ENCODE results near the gene GRIK2. TPM values are rescaled to one million over a fixed set of nuclear protein-coding genes. Genes with fewer than 3 reads are reported as not detected.

GRIK2 gene
- total RNA-seq, 2 experiments from 2014 or later, result not detected

DNA sequence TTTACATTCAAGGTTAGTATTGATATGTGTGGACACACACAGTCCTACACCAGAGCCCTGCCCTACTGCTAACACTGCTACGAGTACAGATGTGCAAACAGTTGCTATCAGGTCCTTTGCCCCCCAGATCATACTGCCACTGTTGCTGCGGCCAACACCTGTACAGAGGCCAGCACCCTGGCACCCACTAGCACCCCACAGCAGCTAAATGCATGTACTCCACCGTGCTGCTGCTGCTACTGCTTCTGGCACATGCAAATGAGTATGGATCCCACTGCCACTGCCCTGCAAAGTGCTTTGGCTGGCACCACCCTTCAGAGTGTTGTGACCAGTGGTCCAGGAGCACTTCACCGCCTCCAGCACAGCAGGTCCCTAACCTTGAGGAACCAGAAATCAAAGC, 621.9 kb downstream of the GRIK2 start:
- POLR2A ChIA-PET, result no interaction called here
- H3K9me3 Mint-ChIP-seq, result peaks cover 2% of the 10 kb centered on the region
- intact Hi-C loops (cut with micrococcal nuclease), result no loop called here
- CTCF ChIA-PET, result no interaction called here
- TF ChIP-seq, protein P1, sequence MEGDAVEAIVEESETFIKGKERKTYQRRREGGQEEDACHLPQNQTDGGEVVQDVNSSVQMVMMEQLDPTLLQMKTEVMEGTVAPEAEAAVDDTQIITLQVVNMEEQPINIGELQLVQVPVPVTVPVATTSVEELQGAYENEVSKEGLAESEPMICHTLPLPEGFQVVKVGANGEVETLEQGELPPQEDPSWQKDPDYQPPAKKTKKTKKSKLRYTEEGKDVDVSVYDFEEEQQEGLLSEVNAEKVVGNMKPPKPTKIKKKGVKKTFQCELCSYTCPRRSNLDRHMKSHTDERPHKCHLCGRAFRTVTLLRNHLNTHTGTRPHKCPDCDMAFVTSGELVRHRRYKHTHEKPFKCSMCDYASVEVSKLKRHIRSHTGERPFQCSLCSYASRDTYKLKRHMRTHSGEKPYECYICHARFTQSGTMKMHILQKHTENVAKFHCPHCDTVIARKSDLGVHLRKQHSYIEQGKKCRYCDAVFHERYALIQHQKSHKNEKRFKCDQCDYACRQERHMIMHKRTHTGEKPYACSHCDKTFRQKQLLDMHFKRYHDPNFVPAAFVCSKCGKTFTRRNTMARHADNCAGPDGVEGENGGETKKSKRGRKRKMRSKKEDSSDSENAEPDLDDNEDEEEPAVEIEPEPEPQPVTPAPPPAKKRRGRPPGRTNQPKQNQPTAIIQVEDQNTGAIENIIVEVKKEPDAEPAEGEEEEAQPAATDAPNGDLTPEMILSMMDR (IDR thresholded peaks at IDR 0.05), result no peak
- H3K27me3 Mint-ChIP-seq, result no peaks in the 10 kb centered on the region
- no peak overlapping the region for H3K27ac Mint-ChIP-seq
- H3K4me1 Mint-ChIP-seq (ENCODE audit: low read depth), result no peaks in the 10 kb centered on the region
- ATAC-seq, result no peak
- no peak overlapping the region for H3K4me3 Mint-ChIP-seq
- DNase-seq, result no peak
- H3K36me3 Mint-ChIP-seq (ENCODE audit: low read depth), result no peaks in the 10 kb centered on the region

DNA sequence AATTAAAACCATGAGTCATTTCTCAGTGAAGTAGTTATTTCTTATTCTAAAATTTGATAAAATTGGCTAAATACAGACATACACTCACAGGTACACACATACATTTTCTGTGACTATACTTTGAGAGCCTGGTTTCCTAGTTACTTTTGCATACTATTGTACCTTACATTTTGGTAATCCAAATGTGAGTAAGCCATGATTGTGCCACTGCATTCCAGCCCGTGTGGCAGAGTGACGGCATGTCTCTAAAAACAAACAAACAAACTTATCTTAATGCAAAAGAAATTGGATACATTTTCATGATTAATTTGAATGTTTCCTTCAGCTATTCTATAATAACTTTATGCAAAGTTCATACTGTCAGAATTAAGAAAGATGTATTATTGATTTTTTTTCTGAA, 628.8 kb downstream of the GRIK2 start:
- ATAC-seq, result no peak
- no peak overlapping the region for H3K4me3 Mint-ChIP-seq
- no peak for DNase-seq
- CTCF ChIA-PET, result no interaction called here
- no peaks in the 10 kb centered on the region for H3K4me1 Mint-ChIP-seq (ENCODE audit: low read depth)
- H3K9me3 Mint-ChIP-seq, result peaks cover 2% of the 10 kb centered on the region
- H3K27me3 Mint-ChIP-seq, result no peaks in the 10 kb centered on the region
- intact Hi-C loops (cut with micrococcal nuclease), result no loop called here
- POLR2A ChIA-PET, result no interaction called here
- H3K27ac Mint-ChIP-seq, result no peak overlapping the region
- no peaks in the 10 kb centered on the region for H3K36me3 Mint-ChIP-seq (ENCODE audit: low read depth)
- TF ChIP-seq, protein P1 (IDR thresholded peaks at IDR 0.05), result no peak

DNA sequence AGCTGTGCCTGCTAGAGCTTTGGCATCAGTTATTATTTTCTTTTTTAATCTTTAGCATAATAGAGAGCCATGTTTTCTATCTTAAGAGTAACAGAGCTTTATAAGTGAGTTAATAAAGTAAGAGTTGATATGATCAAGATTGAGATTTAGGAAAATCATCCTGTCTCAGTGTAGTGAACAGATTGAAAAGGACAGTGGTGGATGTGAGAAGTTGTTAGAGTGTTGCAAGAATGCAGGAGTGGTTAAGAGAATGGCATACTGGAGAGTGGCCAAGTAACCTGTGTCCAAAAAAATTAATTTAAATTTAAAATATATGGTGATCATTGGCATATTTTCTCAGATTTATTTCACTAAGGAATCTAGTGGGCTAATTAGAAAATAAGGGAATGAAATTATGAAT, 629.3 kb downstream of the GRIK2 start:
- TF ChIP-seq, protein P1 (IDR thresholded peaks at IDR 0.05), result no peak
- Mint-ChIP-seq H3K36me3 (ENCODE audit: low read depth) (no peaks in the 10 kb centered on the region), H3K27ac (no peak overlapping the region), H3K27me3 (no peaks in the 10 kb centered on the region), H3K4me1 (ENCODE audit: low read depth) (no peaks in the 10 kb centered on the region), H3K4me3 (no peak overlapping the region), H3K9me3 (peaks cover 2% of the 10 kb centered on the region)
- CTCF ChIA-PET, result no interaction called here
- no peak for ATAC-seq
- DNase-seq, result no peak
- intact Hi-C loops (cut with micrococcal nuclease), result no loop called here
- POLR2A ChIA-PET, result no interaction called here

DNA sequence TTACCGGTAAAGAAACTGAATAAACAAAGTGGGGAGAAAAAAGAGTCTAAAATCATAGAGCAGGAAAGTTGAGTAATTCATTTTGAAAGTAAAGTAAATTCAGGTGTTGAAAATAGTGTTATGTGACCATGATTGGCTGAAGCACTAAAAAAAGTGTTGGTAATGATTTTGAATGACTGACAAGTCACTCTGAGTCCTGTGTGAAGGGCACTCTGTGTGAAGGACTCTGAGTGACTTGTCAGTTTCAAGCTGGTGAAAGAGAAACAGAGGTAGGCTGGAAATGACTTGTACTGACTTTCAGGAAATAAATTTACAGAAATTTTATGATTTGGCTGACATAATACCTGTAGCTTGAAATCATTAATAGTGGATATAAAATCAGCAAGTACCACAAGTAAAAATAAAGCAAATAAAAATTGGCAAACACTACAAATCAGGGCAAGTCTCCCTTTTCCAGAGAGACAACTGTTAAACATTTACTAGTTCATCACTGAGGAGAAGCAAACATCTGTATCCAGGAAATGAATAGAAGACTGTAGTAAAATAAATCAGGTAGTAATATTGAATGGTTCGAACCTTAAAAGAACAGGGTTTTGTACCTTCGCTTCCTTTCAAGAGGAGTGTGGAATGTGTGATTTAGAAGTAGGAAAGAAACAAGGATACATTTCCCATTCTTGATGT, 630.6 kb downstream of the GRIK2 start:
- Mint-ChIP-seq H3K27me3 (no peaks in the 10 kb centered on the region), H3K4me1 (ENCODE audit: low read depth) (no peaks in the 10 kb centered on the region), H3K9me3 (peaks cover 2% of the 10 kb centered on the region), H3K4me3 (no peak overlapping the region), H3K27ac (no peak overlapping the region), H3K36me3 (ENCODE audit: low read depth) (no peaks in the 10 kb centered on the region)
- POLR2A ChIA-PET, result no interaction called here
- no peak for DNase-seq
- TF ChIP-seq, protein P1 (IDR thresholded peaks at IDR 0.05), result no peak
- ATAC-seq, result no peak
- intact Hi-C loops (cut with micrococcal nuclease), result no loop called here
- CTCF ChIA-PET, result no interaction called here

DNA sequence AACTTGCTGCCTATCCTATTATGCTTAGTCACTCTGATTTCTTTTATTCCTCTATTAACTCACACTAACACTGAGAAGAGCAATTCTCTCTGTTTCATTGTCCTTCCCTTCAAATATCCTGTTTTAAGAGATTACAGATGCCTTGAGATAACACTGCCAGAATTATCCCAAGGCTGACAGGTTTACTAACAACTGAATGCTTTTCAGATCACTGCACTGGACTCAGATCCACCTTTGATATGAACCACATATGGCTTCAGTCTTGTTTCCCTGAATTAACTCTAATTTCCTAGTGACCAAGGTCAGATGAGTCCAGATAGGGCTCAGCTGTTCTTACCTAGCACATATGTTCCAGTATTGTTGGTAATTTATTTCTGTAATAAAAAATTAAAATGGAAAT, 633.1 kb downstream of the GRIK2 start:
- POLR2A ChIA-PET, result no interaction called here
- intact Hi-C loops (cut with micrococcal nuclease), result no loop called here
- TF ChIP-seq, protein P1 (IDR thresholded peaks at IDR 0.05), result no peak
- no peaks in the 10 kb centered on the region for H3K4me1 Mint-ChIP-seq (ENCODE audit: low read depth)
- H3K4me3 Mint-ChIP-seq, result no peak overlapping the region
- CTCF ChIA-PET, result no interaction called here
- no peak overlapping the region for H3K27ac Mint-ChIP-seq
- DNase-seq, result no peak
- H3K9me3 Mint-ChIP-seq, result peaks cover 6% of the 10 kb centered on the region
- H3K27me3 Mint-ChIP-seq, result no peaks in the 10 kb centered on the region
- H3K36me3 Mint-ChIP-seq (ENCODE audit: low read depth), result no peaks in the 10 kb centered on the region
- ATAC-seq, result no peak
